HG03280 (cell line): ENCODE data around the gene KDM6A.
"Not testable (repeated sequence)": the region's sequence is repeated elsewhere in the genome, so short reads cannot be mapped to it uniquely, and the experiment has no call there.

Experiments
- ATAC-seq: cut with Tn5 transposase; IDR thresholded peaks from one replicate; pipeline ENCODE4 v1.9.1; 2021; ENCODE audit warnings: mild to moderate bottlenecking, moderate library complexity; ENCODE audit not compliant: unreplicated experiment

KDM6A gene

GRCh38 chrX:44884944-44885343, 12.0 kb downstream of the KDM6A start:
- no peak for ATAC-seq

- ATAC-seq = no peak
Measured at GRCh38 chrX:44889824-44890223, 16.8 kb downstream of the KDM6A start.

GRCh38 chrX:44890247-44890646, 17.3 kb downstream of the KDM6A start:
- no peak for ATAC-seq

GRCh38 chrX:44890687-44891086, 17.7 kb downstream of the KDM6A start:
- ATAC-seq = not testable (repeated sequence)

GRCh38 chrX:44891642-44892041, 18.7 kb downstream of the KDM6A start:
- ATAC-seq = no peak

GRCh38 chrX:44896876-44897186, 23.8 kb downstream of the KDM6A start:
- ATAC-seq = no peak

GRCh38 chrX:44897539-44897938, 24.6 kb downstream of the KDM6A start:
- ATAC-seq = no peak

- peak; percentile 48 for ATAC-seq
Measured at GRCh38 chrX:44898411-44899221, 25.6 kb downstream of the KDM6A start.

GRCh38 chrX:44899946-44900345, 27.0 kb downstream of the KDM6A start:
- ATAC-seq = no peak

GRCh38 chrX:44903107-44903506, 30.1 kb downstream of the KDM6A start:
- no peak for ATAC-seq

- no peak for ATAC-seq
Measured at GRCh38 chrX:44903830-44904530, 31.0 kb downstream of the KDM6A start.

- ATAC-seq = no peak
Measured at GRCh38 chrX:44904542-44905115, 31.6 kb downstream of the KDM6A start.

- ATAC-seq = no peak
Measured at GRCh38 chrX:44906041-44906440, 33.1 kb downstream of the KDM6A start.

- no peak for ATAC-seq
Measured at GRCh38 chrX:44906542-44906941, 33.6 kb downstream of the KDM6A start.

- ATAC-seq = no peak
Measured at GRCh38 chrX:44908153-44908552, 35.2 kb downstream of the KDM6A start.

GRCh38 chrX:44908827-44909226, 35.8 kb downstream of the KDM6A start:
- no peak for ATAC-seq

GRCh38 chrX:44910508-44910907, 37.5 kb downstream of the KDM6A start:
- not testable (repeated sequence) for ATAC-seq

- ATAC-seq = not testable (repeated sequence)
Measured at GRCh38 chrX:44911074-44911600, 38.1 kb downstream of the KDM6A start.

- ATAC-seq = no peak
Measured at GRCh38 chrX:44913656-44914531, 40.9 kb downstream of the KDM6A start.

- no peak for ATAC-seq
Measured at GRCh38 chrX:44914532-44915198, 41.7 kb downstream of the KDM6A start.
